IPS-NIHi11 (cell line): Measurements from ENCODE around the gene NFU1.

Experiments
- DNase-seq: peaks from one replicate; pipeline ENCODE4 v3.0.0; 2012; ENCODE audit warnings: mixed read lengths, low spot score

The NFU1 gene

DNA sequence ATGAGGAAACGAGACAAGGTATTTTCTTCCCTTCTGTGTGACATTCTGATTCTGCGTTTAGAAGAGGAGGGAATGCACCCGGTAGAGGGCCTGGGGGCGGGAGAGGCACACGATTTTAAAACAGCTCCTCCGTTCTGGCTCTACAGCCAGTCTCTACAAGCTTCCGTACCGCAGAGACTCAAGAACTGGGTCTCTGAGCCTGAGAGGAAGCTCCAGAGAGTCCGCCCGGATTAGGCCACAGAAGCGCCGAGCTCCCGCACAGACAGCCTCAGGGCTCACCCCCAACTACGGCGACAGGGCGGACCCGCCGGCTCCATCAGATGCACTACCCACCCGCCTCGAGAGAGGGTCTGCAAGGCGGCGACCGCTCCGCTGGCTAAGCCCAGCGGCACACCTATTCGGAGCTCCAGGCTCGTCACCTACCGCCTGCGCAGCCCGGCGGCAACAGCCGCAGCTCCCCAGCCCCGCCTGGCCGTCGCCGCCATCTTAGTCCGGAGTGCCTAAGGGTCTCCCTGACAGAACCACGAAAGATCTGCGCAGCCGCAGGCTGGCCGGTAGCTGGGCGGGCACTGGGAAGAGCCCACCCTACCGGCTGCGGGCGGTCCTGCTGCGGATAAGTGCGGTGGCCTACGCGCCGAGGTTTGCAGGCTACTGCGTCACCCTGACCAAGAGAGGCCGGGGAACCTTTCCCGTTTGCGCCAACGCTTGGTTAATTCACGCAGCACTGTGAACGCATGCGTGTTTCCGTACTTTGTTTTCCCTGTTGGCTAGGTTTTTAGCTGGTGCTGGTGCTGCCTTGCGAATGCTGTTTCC, at the start of gene NFU1:
NFU1 (minus strand) TSS at position 498 of the 813 bp plus-strand sequence; CDS start at position 485, 13 bp downstream.
- peak; percentile 99 for DNase-seq

DNA sequence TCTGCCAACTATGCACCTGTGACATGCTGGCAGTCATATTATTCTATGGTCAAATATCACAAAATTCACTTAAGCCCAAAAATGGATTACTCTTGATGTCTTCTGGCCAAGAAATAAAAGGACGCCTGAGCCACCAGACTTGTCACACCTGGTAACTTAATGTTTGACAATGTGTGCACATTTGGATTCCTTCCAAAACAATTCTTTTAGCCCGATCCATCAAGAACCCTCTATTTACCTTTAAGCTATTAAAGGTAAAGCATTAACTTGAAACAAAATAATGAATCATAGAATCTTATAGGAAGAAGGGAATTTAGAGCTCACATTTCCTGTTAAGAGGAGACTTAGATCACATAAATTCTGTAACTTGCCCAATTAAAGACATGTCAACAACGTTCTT, 46.5 kb upstream of the NFU1 start:
- DNase-seq, result no peak

DNA sequence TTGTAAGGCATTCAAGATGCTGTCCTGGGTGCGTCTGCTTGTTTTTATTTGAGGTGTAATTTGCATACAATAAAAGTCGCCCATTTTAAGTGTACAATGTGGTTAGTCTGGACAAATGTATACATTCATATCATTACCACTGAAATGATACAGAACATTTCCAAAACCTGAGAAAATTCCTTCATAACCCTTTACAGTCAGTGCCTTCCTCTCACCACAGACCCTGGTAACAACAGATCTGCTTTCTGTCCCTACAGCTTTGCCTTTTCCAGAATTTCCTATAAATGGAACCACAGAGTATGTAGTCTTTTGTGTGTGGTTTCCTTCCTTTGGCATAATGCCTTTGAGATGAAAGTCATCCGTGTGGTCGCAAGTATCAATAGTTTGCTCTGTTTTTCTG, 45.8 kb upstream of the NFU1 start:
- no peak for DNase-seq

DNA sequence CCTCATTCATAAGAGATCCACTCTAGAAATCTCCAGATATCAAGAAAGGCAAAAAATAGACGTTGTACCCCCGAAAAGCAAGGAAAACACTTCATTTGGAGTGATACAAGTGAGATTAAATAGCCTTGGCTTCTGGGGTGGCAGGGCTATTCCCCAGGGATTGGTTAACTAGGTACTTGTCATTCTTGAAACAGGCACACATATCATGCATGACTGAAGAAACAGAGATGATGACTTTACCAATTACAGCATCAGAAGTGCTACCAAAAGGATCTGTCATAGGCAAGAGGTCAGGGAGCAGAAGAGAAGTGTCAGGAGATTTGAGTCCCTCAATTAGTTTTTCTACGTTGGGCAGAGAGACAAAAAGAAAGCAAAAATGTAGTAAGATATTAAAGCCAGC, 45.2 kb upstream of the NFU1 start:
- DNase-seq, result no peak

DNA sequence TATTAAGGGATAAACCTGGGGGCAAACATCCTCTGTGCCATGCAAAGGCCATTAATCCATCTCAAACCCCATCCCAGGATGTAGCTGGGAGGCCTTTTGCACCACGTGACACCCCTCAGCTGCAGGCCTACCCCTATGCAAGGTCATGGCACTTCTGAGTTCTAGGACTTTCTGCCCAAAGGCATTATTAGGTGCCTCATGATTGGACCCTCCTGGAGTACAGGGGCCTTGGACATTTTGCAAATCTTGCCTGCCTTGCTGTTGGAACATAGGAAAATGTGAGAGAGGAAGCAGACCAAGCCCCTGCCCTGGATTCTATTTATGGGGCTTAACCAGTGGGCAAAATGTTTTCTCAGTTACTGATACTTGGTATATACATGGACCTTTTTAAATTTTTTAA, 44.2 kb upstream of the NFU1 start:
- no peak for DNase-seq

DNA sequence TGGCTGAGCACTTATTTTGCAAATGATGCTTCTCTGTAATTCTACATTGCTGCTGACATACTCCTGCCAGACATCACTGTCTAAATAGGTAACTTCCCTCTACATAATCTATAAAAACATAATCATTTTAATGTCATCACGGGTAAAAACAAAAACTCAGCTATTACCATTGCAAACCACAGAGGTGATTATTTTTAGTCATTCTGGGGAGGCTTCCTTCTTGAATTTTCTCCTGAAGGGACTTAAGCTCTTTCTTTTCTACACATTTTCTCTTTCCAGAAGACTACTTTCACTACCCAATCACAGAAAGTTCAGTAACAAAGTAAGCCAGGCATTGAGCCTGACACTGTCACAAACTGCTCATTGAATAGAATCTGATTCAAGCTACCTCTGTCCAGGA, 40.4 kb upstream of the NFU1 start:
- no peak for DNase-seq

DNA sequence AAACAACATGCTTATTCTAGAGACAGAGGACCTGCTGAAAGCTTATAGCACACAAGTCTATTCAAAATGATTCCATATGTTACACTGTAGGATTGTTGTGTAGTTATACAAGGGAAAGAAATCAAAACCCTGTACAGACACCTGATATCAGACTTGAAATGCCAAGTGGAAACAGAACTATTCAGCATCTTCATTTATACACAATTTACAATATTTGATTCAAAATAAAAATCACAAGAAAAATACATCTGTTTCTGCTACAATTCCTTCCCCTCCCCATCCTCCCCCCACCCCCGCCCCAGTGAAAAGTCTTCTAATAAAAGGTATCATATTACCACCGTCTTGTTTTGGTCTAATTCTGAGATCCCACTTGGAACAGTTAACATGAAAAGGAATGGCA, 37.5 kb upstream of the NFU1 start:
- no peak for DNase-seq

DNA sequence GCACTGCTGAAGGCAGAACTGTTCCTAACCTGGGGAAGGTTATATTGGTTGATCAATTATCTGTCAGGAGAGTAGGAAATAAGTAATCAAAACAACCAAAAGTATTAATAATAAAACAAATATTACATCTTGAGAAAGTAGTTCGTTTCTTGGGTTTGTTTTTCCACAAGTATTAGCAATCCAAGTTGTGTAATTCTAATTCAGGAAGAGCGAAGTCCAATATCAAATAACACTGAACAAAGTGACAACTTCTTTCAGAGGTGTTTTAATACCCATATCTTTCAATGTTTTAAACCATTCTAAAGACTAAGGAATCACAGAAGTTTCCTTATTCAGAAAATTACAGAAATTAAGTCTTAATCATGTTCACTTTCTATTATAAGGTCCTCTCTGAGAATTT, 34.6 kb upstream of the NFU1 start:
- no peak for DNase-seq

DNA sequence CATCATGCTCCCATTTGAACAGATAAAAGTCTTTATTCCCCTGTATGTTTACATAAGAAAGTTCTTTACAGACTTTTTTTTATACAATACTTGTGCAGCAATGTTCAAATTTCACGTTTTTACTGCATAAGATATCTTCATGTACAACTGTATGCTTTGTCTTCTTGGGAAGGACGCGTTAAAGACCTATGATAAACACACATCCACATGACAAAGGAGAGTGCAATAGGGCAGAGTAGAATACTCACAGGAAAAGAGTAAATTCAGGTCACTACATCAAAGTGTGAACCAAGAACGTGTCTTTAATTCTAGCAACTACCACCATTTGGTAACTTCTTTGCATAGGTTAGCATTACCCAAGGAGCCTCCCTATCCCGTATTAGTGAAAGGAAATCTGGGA, 33.7 kb upstream of the NFU1 start:
- DNase-seq, result no peak

DNA sequence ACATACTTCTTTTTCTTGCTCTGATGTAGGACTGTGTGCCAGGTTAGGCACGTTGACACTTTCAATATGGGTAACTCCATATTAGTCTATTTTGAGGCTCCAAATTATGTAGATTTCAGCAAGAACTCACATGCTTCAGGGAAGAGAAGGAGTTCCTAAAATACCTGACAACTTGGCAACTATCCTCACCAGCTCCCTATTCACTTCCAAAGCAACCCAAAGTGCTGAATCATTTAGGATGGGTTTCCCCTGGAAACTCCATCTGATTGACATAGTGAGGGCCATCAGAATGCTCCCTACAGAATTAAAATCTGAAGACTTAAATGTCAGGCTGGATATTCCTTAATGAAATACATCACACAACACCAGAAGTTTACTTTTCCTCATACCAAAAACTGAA, 32.5 kb upstream of the NFU1 start:
- DNase-seq, result no peak

DNA sequence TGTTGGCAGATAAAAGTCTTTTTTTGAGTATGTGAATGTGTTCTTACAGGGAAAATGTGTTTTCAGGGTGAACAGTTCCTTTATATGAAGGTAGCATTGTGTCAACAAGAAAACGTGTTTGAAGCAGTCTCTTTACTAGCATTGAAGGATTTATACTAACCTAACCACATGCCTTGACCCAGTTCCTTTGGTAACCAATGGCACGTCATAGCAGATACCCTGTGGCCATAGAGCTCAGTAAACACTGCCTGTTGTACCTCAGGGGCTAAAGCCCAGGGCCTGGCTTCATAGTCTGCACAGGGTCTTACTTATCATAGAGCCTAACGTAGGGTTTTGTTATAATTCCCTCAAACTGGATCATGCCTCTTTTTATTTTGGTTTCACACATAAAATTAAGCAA, 32.1 kb upstream of the NFU1 start:
- DNase-seq, result no peak

DNA sequence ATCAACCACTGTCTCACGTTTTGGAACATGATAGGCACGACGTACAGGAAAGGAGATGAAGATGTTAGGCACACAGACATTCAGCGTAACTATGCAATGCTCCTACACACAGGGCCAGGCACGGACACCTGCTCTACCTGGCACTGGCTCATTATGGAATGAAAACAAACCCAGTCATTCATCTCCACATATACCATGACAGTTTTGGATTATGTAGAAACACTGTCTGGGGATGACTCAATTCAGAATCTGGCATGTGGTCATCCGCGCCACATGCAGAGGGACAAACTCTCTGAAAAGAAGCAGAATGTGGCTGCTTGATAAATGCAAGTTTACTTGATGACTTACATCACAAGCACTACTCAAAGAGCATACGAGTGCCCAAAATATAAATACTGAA, 29.5 kb upstream of the NFU1 start:
- no peak for DNase-seq

DNA sequence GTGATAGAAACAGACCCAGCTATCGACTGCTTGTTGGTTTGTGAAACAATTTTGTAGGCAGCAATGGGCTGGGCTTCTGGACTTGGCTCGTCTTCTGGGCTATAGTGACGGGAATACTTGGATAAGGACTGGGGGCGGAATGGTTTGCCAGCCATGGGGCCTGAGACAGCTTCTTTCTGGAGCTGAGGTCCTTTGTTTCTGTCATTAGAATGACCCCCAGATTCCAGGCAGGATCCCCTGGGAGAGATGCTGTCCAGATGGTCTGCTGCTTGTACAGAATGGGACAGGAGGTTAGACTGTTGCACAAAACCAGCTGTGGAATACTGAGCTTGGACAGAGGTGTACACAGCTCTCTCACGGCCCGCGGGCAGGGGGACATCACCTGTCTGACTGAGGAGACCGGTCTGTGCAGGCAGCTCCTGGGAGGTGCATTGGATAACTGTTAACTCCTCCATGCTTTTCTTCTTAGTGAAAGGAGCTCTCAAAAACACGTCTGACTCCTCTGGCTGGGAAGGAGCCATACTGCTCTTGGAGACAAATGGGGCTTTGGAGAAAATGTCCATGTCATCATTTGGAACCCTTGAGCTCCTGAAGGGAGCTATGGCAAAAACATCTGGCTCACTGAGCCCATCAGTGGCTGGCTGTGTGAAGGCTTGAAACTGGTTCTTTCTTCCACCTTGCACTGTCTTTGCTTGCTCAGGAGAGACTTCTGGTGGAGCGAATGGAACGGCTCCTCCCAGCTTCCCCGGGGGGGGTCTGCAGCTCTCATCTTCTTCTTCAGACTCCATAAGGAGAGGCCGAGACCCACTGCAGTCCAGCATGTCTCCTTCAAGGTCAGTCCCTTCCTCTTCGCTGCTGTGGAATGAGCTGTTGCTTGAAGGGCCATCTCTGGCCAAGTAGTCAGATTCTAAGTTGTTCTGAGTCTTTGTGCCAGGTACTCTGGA, 28.6 kb upstream of the NFU1 start:
- DNase-seq, result no peak

DNA sequence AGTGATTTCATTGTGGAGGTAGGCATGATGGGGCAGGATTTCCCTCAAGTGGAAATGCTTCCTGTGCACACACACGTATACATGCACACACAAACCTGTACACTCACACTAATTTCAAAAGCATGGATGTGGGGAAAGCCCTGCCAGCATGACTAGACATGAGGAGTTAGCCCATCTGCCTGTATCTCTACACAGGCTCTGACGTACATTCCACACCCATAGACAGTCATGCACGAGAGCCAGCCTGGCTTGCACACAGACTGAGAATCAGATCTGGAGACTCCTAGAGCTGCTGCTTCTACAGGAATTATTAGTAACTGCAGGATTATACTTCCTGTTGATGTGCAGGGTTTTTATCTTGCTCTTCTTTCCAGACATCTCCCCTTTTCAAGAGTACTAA, 27.3 kb upstream of the NFU1 start:
- no peak for DNase-seq

DNA sequence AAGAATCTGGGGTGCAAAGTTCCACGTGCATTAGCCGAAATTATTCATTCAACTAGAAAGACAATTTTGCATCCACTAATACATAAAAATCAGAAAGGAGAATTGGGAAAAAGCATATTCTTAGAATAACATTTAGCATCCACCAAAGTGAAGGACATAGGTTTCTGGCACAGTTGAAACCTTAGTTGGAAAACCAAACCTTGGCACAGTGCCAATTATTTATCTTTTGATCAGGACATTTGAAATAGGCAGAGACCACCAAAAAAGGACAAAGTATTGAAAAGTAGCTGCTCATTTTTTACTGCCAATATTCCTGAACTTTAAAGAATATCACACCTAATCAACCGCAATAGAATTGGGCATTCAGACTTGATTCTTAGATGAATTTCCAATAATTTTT, 25.5 kb upstream of the NFU1 start:
- DNase-seq, result no peak

DNA sequence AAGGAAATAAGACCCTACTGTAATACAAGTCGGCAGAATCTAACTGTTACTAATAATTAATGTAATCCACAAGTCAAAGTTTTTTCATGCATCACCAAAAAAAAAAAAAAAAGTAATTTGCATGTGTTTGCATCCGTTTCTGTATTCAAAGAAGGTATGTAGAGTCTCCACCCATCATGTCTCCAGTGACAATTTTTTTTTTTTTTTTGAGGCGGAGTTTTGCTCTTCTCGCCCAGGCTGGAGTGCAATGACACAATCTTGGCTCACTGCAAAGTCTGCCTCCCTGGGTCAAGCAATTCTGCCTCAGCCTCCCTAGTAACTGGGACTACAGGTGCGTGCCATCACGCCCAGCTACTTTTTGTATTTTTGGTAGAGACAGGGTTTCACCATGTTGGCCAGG, 24.2 kb upstream of the NFU1 start:
- DNase-seq, result no peak

DNA sequence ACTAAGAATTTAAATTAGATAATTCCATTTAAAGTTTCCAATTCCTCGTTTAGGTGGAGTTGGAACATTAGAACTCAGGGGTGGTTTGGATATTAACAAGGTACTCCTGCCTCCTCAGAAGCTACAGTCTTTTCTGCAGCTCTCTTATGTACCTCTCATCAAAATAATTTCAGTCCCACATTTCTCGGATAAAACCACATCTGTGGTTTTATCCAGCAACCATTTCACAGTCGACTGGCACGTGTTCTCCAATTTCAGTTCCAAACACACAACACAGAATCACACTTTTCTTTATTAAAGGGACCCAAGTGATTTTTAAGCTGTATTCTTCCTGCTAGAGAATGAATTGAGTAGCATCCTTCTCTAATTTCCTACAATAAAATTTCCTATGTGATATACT, 22.7 kb upstream of the NFU1 start:
- DNase-seq, result no peak

DNA sequence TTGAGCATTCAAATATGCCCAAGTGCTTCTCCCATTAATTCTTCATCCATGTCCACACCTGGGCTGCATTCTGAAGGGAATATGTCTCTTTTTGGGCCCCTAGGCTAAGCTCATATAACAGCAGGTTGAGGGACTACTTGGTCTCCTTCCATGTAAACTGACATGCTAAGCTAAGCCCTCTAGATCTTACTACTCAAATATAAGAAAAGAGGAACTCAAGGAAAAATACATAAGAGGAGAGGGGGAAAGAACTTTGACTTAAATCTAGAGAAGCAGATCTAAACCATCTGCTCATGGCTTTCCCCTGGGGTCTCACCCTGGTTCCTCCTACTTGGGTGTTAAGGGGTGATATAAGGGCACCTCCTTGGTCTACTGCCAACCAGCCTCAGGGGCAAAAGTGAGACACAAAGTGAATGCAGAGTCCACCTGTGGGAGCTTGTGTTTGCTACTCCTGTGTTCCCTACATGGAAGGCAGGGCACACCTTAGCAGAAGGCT, 19.8 kb upstream of the NFU1 start:
- no peak for DNase-seq

DNA sequence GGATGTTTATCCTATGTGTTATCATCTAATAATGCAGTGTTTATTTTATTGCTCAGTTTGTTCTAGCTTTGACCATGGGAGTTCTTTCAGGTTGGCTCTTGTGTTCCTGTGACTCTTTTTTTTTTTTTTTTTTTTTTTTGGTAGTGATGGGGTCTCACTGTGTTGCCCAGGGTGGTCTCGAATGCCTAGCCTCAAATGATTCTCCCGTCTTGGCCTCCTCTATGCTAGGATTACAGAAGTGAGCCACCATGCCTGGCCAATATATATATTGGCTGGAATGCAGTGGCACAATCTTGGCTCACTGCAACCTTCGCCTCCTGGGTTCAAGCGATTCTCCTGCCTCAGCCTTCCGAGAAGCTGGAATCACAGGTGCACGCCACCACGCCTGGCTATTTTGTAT, 18.9 kb upstream of the NFU1 start:
- no peak for DNase-seq

DNA sequence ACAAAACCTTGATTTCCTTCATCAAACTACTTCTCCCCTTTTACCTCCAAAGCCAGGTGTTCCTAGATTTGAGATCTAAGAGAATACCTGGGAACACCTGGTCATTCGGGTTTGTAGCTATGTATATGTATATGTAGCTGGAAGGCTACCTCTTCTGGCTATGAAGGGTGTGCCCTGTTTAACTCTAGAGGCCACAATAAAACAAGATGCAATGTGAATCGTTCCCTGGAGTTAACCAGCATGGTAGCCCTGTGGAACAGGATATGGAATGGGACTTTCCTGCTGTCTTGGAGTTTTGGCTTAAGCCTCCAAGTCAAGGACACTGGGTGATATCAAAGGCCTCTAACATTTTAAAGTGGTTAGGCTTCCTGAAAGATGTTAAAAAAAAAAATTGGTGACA, 17.7 kb upstream of the NFU1 start:
- no peak for DNase-seq

DNA sequence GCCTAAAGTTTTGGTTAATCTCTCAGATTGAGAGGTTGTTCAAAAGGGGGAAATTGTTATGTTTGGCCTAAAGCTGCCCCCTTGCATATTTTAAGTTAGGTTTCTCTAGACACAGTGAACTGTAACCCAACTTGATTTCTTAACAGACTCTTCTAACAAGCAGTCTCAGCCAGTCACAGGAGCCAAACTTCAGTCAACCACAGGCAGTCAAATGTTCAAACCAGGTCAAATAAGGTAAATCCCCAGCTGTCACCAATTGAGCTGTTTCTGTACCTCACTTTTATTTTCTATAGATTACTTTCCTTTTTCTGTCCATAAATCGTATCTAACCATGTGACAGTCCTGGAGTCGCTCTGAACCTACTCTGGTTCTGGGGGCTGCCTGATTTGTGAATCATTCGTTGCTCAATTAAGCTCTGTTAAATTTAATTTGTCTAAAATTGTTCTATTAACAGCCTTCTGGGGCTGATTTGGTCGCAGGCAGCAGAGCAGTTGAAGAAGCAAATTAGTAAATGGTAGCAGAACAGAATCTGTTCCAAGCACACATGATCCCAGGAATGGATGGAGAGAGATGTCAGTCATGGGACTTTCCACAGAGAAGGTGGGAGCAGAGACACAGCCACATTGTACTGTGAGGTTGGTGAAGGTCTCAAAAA, 16.4 kb upstream of the NFU1 start:
- no peak for DNase-seq

DNA sequence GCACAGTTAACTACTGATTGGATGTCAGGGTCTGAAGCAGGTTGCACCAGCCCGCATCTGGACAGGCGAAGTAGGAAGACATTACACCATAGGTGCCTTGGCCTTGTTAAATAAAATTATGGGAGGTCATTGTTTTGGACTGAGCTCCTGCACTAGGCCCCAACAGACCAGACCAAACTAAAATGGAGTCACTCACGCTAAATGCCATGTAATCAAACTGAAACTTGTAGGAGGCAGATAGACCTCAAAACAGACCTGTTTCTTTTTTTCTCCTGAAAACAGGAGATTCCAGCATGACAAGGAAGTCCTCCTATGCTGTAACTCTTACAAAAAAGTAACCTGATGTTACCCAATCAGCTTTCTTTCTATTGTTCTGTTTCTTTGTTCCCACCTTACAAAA, 15.5 kb upstream of the NFU1 start:
- DNase-seq, result no peak
